Measurements from ENCODE around the gene EIF3K.

EIF3K gene

GRCh38 chr19:38648769-38649304, 29.8 kb downstream of the EIF3K start:
- peak; percentile 36 for DNase-seq

- DNase-seq: peak; percentile 44
These were observed 30.6 kb downstream of the EIF3K start for GRCh38 chr19:38649305-38650171.

- DNase-seq: no peak
These were observed 31.3 kb downstream of the EIF3K start for GRCh38 chr19:38650172-38650775.

DNA sequence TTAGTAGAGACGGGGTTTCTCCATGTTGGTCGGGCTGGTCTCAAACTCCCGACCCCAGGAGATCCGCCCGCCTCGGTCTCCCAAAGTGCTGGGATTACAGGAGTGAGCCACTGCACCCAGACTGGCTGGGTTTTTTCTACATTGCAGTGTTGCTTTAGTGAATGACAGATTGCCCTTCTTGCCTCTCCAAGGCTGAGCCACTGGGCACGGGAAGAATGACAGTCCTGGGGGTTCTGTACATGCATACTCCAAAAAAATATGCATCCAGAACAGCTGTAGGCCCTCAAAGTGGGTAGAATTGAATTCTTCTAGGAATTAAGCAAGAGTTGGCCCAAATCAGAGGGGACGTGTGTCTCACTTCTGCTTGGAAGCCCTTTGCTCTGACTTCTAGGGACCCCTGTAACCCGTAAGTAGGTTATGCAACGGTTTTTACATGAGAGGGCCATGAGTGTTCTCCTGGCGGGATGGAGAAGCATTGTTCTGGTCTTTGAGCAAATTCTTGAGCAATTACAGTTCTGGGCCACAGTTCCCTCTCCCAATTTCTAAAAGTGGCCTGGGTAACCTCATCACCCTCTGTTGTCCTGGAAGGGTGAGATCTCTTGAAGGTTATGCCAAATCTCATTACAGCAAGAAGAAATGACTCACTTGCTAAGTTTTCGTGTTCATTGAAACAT, 32.1 kb downstream of the EIF3K start:
- DNase-seq: no peak

- no peak for DNase-seq
These were observed 34.1 kb downstream of the EIF3K start for GRCh38 chr19:38653028-38653571.

- no peak for DNase-seq
These were observed 35.7 kb downstream of the EIF3K start for GRCh38 chr19:38654628-38655055.

DNA sequence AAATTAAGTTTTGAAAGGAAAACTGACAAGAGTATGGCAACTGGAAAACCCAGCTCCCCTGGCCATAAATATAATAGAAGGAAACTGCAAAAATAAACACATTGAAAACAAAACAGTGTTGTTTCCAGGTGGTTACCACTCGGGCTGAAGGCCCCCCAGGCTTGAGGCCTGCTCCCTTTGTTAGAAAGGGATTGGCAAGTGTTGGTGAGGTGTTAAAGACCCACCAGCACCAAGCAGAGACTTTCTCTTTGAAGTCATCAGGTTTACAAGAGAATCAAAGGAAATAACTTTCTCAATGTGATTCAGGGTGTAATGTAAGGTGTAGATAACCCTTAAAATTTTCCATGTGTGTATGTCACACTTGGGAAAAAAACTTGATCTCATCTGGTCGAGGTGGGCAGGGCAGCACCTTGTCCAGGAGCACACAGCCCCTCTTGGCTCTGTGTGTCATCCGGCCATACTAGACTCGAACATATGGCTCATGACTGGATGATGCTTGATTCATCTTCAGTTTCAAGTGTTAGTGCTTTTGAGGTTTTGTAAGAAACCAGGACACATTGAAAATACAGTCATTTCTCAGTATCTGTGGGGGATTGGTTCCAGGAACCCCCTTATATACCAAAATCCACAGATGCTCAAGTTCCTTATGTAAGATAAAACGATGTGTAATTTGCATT, 36.3 kb downstream of the EIF3K start:
- DNase-seq: no peak

GRCh38 chr19:38656171-38656981, 37.4 kb downstream of the EIF3K start:
- DNase-seq: no peak

DNA sequence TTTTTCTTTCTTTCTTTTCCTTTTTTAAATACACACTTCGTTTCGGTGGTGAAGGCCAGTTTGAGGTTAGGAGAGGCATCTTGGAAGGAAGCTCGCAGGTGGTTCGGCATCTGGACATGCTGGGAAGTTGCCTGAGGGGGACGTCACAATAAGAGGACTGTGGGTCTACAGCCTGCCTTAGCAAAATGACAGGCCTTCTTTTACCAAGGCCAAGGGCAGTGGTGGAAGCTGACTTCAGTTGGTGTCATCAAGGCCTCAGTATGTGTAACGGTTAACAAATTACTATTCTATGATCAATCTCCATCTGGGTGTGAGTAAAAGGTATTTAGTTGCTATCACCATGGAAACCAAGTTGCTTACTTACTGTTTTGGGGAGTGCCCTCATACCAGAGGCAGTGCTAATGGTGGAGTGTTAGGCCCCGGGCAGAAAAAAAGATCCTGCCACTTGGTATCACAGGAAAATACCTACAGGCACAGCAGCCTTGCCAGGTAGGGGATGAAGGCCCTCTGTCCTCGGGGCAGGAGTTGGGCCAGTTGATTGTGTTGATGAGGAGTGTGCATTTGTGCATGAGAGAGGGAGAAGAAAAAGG, 38.7 kb downstream of the EIF3K start:
- peak; percentile 39 for DNase-seq

GRCh38 chr19:38658462-38659306, 39.7 kb downstream of the EIF3K start:
- DNase-seq: peak; percentile 42

DNA sequence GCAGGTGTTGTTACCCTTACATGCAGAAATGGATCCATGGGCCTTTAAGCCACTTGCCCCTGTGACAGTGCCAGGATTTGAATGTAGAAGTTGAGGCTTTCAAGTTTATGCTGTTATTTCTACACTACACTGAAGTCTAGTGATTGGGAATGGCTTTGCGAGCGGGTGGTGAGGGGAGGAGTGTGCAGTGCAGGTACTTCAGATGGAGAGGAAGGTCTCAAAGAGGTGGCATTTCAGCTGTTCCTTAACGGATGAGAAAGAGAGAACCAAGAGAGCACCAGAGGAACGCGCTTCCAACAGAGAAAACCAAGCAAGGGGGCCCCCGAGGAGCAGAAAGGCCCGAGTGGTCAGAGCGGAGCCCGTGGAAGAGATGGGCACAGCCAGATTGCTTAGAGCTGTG, 41.7 kb downstream of the EIF3K start:
- no peak for DNase-seq

DNA sequence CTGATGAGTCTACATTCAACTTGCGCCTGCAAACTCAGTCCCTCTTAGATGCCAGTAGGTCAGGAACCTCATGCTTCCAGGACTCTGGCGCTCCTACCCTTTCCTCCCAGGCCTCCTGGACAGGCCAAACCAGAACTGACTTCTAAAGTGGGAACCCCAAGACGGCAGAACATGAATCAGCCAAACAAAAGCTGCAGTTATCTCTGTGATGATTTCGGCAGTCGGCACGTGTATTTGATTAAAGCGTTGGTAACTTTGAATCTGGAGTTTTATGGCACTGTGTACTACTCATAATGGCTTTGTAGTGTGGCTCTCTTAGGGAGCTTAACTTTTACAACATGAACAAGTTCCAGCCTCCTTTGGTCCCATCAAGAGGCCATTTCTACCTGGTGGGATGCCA, 42.1 kb downstream of the EIF3K start:
- DNase-seq: no peak

GRCh38 chr19:38661996-38662395, 43.0 kb downstream of the EIF3K start:
- DNase-seq: no peak

DNA sequence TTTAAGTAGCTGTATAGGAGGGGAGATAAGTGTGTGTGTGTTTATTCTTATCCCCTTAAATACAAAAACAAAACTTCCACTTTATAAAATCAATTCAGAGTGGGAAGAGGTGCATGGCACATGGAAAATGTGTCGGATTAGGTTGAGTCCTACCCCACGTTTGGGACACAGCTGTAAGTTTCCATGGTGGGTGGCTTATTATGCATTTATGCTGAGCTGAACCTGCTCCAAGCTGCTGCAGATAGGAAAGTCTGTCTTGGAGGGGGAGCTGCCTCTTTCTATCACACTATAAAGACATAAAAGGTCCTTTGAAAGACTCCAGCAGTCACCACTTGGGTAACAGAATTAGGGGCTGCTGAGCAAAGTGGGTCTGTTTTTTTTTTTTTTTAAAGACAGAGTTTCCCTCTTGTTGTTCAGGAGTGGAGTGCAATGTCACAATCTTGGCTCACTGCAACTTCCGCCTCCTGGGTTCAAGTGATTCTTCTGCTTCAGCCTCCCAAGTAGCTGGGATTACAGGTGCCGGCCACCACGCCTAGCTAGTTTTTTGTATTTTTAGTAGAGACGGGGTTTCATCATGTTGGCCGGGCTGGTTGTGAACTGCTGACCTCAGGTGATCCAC, 43.7 kb downstream of the EIF3K start:
- DNase-seq: no peak

GRCh38 chr19:38663156-38663651, 44.2 kb downstream of the EIF3K start:
- DNase-seq: peak; percentile 56

DNA sequence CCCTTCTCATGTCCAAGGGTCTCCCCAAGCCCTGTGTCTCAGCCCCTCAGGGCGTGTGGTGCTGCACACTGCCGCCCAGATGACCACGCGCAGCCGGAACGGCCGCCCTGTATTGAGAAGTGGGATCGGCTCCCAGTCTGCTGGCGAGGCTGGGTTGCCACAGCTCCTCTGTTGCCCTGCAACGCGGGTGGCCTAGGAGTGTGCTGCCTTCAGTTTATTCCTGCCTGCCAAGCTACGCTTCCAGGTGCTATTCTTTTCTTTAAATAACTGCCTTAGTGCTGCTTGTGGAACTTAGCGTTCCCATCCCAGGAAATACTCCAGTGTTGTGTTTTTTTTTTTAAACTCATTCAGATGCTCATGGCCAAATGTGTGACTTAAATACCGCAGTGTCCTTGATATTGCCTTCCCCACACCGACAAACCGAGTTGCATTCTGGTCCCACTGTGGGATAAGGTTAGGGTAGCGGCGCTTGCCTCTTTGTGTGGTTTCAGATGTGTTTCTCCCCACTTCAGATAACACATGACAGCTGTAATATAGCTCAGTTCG, 45.0 kb downstream of the EIF3K start:
- peak; percentile 44 for DNase-seq

- DNase-seq: peak; percentile 32
These were observed 45.7 kb downstream of the EIF3K start for GRCh38 chr19:38664503-38665211.

All from right kidney (tissue), 1 donor.